22Rv1 (cell line): ENCODE data around the gene LYL1.

Experiments used
- H3K27ac ChIP-seq: fragments of 450-650 bp; 2 replicates; pipeline ENCODE4 v1.5.1; 2017
- CTCF ChIP-seq: fragments of 450-650 bp; IDR thresholded peaks from 2 replicates; pipeline ENCODE4 v1.5.1; 2017; ENCODE audit warnings: mild to moderate bottlenecking
- ZFX ChIP-seq: fragments of 450-650 bp; IDR thresholded peaks from 2 replicates; pipeline ENCODE4 v1.6.1; 2017; ENCODE audit warnings: antibody characterized with exemption, borderline replicate concordance

The LYL1 gene

GRCh38 chr19:13110099-13110610 lies 7.5 kb upstream of the LYL1 start:
- no peak for TF ChIP-seq ZFX
- no peak for TF ChIP-seq CTCF
- no peak overlapping the region for H3K27ac ChIP-seq

GRCh38 chr19:13109361-13110098 lies 6.9 kb upstream of the LYL1 start:
- TF ChIP-seq CTCF (no peak), ZFX (no peak)
- no peak overlapping the region for H3K27ac ChIP-seq

GRCh38 chr19:13104848-13105711 lies 2.4 kb upstream of the LYL1 start:
- no peak overlapping the region; the same call in 1 of the 2 replicates for H3K27ac ChIP-seq
- TF ChIP-seq ZFX (no peak), CTCF (peak; percentile 39)

GRCh38 chr19:13104360-13104847 lies 1.7 kb upstream of the LYL1 start:
- H3K27ac ChIP-seq, result no peak overlapping the region; the same call in 1 of the 2 replicates
- TF ChIP-seq ZFX (no peak), CTCF (peak; percentile 77)

- TF ChIP-seq ZFX, result no peak
- TF ChIP-seq CTCF, result no peak
- H3K27ac ChIP-seq, result peak overlapping the region; percentile 33; the same call in 1 of the 2 replicates
Measured at GRCh38 chr19:13103581-13104359, 1.1 kb upstream of the LYL1 start.

GRCh38 chr19:13102416-13102665 lies 317 bp downstream of the LYL1 start:
- H3K27ac ChIP-seq, result peak overlapping the region; percentile 33
- TF ChIP-seq ZFX, result no peak
- no peak for TF ChIP-seq CTCF
